Suprapubic skin (tissue), 4 donors: ENCODE data around the gene RIPOR2. TPM values are rescaled to one million over a fixed set of nuclear protein-coding genes. Genes with fewer than 3 reads are reported as not detected.

ENCODE experiments used
- DNase-seq, 2 donors: peaks; one replicate each; pipeline ENCODE4 v3.0.0-alpha.2; 2019; ENCODE audit warnings: low spot score in 2 of 2
- H3K27ac ChIP-seq: fragments of 200-600 bp; sonication (generic); one replicate; pipeline ENCODE4 v1.5.1; 2019
- H3K27me3 ChIP-seq: fragments of 200-600 bp; sonication (generic); one replicate; pipeline ENCODE4 v1.5.1; 2019
- H3K36me3 ChIP-seq: fragments of 200-600 bp; sonication (generic); one replicate; pipeline ENCODE4 v1.5.1; 2019
- H3K4me1 ChIP-seq: fragments of 200-600 bp; sonication (generic); one replicate; pipeline ENCODE4 v1.5.1; 2019
- H3K4me3 ChIP-seq: fragments of 200-600 bp; sonication (generic); one replicate; pipeline ENCODE4 v1.5.1; 2019; ENCODE audit warnings: mild to moderate bottlenecking
- H3K9me3 ChIP-seq: fragments of 200-600 bp; sonication (generic); one replicate; pipeline ENCODE4 v1.5.1; 2019
- CTCF ChIP-seq, 2 donors: fragments of 200-600 bp in 1 of 2; fragments of 450-650 bp in 1 of 2; sonication (generic) in 1 of 2; IDR thresholded peaks; one replicate each; pipeline ENCODE4 v1.5.1; 2016 to 2019; ENCODE audit warnings: antibody characterized with exemption in 2 of 2, mild to moderate bottlenecking in 1 of 2, moderate library complexity in 1 of 2
- EP300 ChIP-seq: sonication (generic); formaldehyde crosslinking; IDR thresholded peaks from one replicate; pipeline ENCODE4 v1.6.1; 2017; ENCODE audit warnings: antibody characterized with exemption
- POLR2A ChIP-seq, 2 donors: fragments of 450-650 bp; IDR thresholded peaks; one replicate each; pipeline ENCODE4 v1.6.1; 2017; ENCODE audit warnings: antibody characterized with exemption in 2 of 2, mild to moderate bottlenecking in 2 of 2, moderate library complexity in 2 of 2
- POLR2AphosphoS5 ChIP-seq, 3 donors: sonication (generic); formaldehyde crosslinking; IDR thresholded peaks; one replicate each; pipeline ENCODE4 v1.6.1; 2017; ENCODE audit warnings: antibody characterized with exemption in 3 of 3
- WGBS: methylation state at CpG from one replicate; pipeline ENCODE4 v1.1.5; 2018; 5-methylcytosine and 5-hydroxymethylcytosine counted together
- total RNA-seq, 4 donors: library from RNA; depleted of rRNA; stranded (reverse); fragments of >200 nt; gene quantifications; one replicate each; pipeline ENCODE4 v1.1.0, GENCODE V29; 2016

The RIPOR2 gene
- total RNA-seq, 4 donors from 2014 or later = 3.8 to 12.8 (median 11.4) TPM

- 96% methylated on average over 3 of the region's 3 CpGs for WGBS
- Histone ChIP-seq H3K36me3 (peaks cover 16% of the 10 kb centered on the region), H3K4me1 (no peaks in the 10 kb centered on the region), H3K9me3 (no peaks in the 10 kb centered on the region), H3K4me3 (no peak overlapping the region), H3K27me3 (no peaks in the 10 kb centered on the region), H3K27ac (no peak overlapping the region)
- TF ChIP-seq CTCF (IDR thresholded peaks at IDR 0.05) = no peak
- no peak for TF ChIP-seq EP300
- no peak for TF ChIP-seq POLR2A (IDR thresholded peaks at IDR 0.05)
- no peak for TF ChIP-seq POLR2AphosphoS5 (IDR thresholded peaks at IDR 0.05)
- no peak for DNase-seq
These were observed 126.0 kb downstream of the RIPOR2 start for GRCh38 chr6:24809728-24810127.

DNA sequence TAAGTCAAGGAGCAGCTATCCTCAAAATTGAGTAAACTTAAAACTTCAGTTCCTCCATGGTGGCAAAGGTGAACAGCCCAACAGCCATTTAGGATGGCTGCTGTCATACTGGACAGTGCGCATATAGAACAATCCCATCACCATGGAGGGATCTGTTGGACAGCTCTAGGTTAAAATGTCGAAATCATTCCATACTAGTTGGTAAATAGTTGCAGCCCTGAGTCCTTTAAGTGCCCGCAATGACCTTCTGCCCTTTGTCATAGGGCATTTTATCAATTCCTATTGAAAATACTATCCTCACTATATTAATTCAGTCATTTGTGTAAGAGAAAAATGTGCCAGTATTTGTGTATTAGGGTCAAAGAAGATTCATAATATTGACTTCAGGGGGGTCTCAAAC is 128.2 kb downstream of the RIPOR2 start:
- peaks cover 16% of the 10 kb centered on the region for H3K36me3 ChIP-seq
- no peaks in the 10 kb centered on the region for H3K9me3 ChIP-seq
- no peak overlapping the region for H3K4me3 ChIP-seq
- no peaks in the 10 kb centered on the region for H3K4me1 ChIP-seq
- H3K27me3 ChIP-seq = no peaks in the 10 kb centered on the region
- no peak for DNase-seq
- WGBS = 96% methylated on average over 3 of the region's 3 CpGs
- TF ChIP-seq EP300 (no peak), POLR2A (IDR thresholded peaks at IDR 0.05) (no peak), CTCF (IDR thresholded peaks at IDR 0.05) (no peak), POLR2AphosphoS5 (IDR thresholded peaks at IDR 0.05) (no peak)
- H3K27ac ChIP-seq = no peak overlapping the region

DNA sequence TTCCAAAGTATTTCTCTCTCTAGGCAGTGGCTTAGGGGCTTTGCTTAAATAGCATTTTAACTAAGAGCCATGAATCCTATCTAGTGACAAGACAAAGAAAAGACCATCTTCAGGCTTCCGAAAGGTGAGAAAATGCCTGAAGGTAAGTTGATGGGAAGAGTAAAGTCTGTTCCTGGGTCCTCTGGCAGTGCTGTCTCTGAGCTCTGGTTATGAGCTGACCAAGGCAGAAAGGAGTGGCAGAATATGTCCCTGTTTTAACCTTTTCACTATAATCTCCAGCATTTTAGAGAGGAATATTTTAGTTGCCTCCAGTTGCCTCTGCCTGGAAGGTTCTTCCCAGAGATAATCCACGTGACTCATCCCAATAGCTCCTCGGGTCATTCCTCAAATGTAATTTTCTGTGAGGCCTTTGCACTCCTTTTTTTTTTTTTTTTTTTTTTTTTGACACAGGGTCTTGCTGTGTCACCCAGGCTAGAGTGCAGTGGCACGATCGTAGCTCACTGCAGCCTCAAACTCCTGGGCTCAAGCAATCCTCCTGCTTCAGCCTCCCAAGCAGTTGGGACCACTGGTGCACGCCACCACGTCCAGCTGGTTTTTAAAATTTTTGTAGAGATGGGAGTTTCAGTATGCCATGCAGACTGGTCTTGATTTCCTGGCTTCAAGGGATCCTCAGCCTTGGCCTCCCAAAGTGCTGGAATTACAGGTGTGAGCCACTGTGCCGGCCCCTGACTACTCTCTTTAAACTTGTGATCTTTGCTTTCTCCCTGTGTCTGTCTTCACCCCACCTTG is 133.3 kb downstream of the RIPOR2 start:
- H3K27ac ChIP-seq = no peak overlapping the region
- peaks cover 4% of the 10 kb centered on the region for H3K4me1 ChIP-seq
- H3K4me3 ChIP-seq = no peak overlapping the region
- 89% methylated on average over 8 of the region's 8 CpGs for WGBS
- no peak for DNase-seq
- peaks cover 10% of the 10 kb centered on the region for H3K36me3 ChIP-seq
- H3K9me3 ChIP-seq = no peaks in the 10 kb centered on the region
- H3K27me3 ChIP-seq = no peaks in the 10 kb centered on the region
- TF ChIP-seq POLR2A (IDR thresholded peaks at IDR 0.05) = no peak
- no peak for TF ChIP-seq EP300
- TF ChIP-seq CTCF (IDR thresholded peaks at IDR 0.05) = no peak
- TF ChIP-seq POLR2AphosphoS5 (IDR thresholded peaks at IDR 0.05) = no peak

- 94% methylated on average over 1 of the region's 1 CpG for WGBS
These were observed 136.2 kb downstream of the RIPOR2 start for GRCh38 chr6:24799541-24799915.

More at GRCh38 chr6:24799541-24799915, 136.2 kb downstream of the RIPOR2 start:
- Histone ChIP-seq H3K9me3 (no peaks in the 10 kb centered on the region), H3K4me1 (peaks cover 6% of the 10 kb centered on the region), H3K36me3 (no peaks in the 10 kb centered on the region), H3K27me3 (no peaks in the 10 kb centered on the region), H3K27ac (no peak overlapping the region), H3K4me3 (no peak overlapping the region)
- TF ChIP-seq POLR2A (IDR thresholded peaks at IDR 0.05) (no peak), EP300 (no peak), POLR2AphosphoS5 (IDR thresholded peaks at IDR 0.05) (no peak), CTCF (IDR thresholded peaks at IDR 0.05) (no peak)
- no peak for DNase-seq
